ENCODE measurements around the gene TMEM117.

TMEM117 gene

DNA sequence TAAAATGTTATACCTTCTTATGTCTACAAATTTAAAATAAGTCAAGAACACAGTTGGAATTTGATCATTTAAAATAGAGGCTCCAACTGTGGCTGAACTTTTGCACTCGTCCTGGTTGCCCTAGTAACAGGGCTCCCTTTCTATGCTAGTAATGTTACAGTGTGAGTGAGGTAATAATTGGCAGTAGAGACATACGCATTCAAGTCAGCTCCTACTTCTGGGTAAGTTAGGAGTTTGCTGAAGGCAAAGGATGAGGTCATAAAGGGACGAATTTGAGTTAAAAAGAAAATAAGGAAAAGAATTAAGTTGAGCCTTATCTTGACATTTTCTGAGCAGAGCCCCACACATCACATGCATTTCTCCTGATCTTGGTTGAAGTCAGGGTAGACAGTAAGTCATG lies 129.1 kb downstream of the TMEM117 start:
- TF ChIP-seq ISL1 (CRISPR knock-in tag; IDR thresholded peaks at IDR 0.05) (no peak), OSR1 (CRISPR knock-in tag; IDR thresholded peaks at IDR 0.05) (no peak), ZFP3 (CRISPR knock-in tag; IDR thresholded peaks at IDR 0.05) (peak; percentile 90), ZFP30 (CRISPR knock-in tag; IDR thresholded peaks at IDR 0.05) (no peak), ZNF70 (CRISPR knock-in tag; IDR thresholded peaks at IDR 0.05) (no peak), CSDC2 (CRISPR knock-in tag; IDR thresholded peaks at IDR 0.05) (no peak)
- TF ChIP-seq, protein P1, sequence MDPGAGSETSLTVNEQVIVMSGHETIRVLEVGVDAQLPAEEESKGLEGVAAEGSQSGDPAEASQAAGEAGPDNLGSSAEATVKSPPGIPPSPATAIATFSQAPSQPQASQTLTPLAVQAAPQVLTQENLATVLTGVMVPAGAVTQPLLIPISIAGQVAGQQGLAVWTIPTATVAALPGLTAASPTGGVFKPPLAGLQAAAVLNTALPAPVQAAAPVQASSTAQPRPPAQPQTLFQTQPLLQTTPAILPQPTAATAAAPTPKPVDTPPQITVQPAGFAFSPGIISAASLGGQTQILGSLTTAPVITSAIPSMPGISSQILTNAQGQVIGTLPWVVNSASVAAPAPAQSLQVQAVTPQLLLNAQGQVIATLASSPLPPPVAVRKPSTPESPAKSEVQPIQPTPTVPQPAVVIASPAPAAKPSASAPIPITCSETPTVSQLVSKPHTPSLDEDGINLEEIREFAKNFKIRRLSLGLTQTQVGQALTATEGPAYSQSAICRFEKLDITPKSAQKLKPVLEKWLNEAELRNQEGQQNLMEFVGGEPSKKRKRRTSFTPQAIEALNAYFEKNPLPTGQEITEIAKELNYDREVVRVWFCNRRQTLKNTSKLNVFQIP (CRISPR knock-in tag; IDR thresholded peaks at IDR 0.05; ENCODE audit: borderline replicate concordance, low read depth): no peak
- no peak for ATAC-seq

DNA sequence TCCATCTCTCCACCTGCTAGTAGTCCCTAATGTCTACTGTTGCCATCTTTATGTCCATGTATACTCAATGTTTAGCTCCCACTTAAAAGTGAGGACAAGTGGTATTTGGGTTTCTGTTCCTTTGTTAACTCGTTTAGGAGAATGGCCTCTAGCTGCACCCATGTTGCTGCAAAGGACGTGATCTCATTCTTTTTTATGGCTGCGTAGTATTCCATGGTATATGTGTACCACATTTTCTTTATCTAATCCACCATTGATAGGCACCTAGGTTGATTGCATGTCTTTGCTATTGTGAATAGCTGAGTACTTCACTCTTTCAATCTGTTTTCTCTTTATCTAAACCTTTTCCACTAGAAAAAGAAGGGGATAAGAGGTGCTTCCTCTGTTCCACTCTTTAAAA lies 130.0 kb downstream of the TMEM117 start:
- no peak for ATAC-seq
- TF ChIP-seq, protein P2, sequence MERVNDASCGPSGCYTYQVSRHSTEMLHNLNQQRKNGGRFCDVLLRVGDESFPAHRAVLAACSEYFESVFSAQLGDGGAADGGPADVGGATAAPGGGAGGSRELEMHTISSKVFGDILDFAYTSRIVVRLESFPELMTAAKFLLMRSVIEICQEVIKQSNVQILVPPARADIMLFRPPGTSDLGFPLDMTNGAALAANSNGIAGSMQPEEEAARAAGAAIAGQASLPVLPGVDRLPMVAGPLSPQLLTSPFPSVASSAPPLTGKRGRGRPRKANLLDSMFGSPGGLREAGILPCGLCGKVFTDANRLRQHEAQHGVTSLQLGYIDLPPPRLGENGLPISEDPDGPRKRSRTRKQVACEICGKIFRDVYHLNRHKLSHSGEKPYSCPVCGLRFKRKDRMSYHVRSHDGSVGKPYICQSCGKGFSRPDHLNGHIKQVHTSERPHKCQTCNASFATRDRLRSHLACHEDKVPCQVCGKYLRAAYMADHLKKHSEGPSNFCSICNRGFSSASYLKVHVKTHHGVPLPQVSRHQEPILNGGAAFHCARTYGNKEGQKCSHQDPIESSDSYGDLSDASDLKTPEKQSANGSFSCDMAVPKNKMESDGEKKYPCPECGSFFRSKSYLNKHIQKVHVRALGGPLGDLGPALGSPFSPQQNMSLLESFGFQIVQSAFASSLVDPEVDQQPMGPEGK (CRISPR knock-in tag; IDR thresholded peaks at IDR 0.05; ENCODE audit: borderline replicate concordance): no peak
- TF ChIP-seq ZNF8 (CRISPR knock-in tag; IDR thresholded peaks at IDR 0.05) (0 out of 2 replicates have a peak, but pooled peaks have one; percentile 43), TCF4 (CRISPR knock-in tag; IDR thresholded peaks at IDR 0.05; ENCODE audit: borderline replicate concordance) (no peak), GLIS3 (CRISPR knock-in tag; IDR thresholded peaks at IDR 0.05) (no peak), TSHZ2 (CRISPR knock-in tag; IDR thresholded peaks at IDR 0.05) (no peak)

GRCh38 chr12:43968736-43969135 lies 132.9 kb downstream of the TMEM117 start:
- ATAC-seq: no peak
- TF ChIP-seq TOX (CRISPR knock-in tag; IDR thresholded peaks at IDR 0.05; ENCODE audit: borderline replicate concordance): no peak
- no peak for TF ChIP-seq ARNTL (CRISPR knock-in tag; IDR thresholded peaks at IDR 0.05; ENCODE audit: borderline replicate concordance, low read depth)
- no peak for TF ChIP-seq GLIS3 (CRISPR knock-in tag; IDR thresholded peaks at IDR 0.05)
- no peak for TF ChIP-seq ZFP3 (CRISPR knock-in tag; IDR thresholded peaks at IDR 0.05)
- no peak for TF ChIP-seq BACH2 (CRISPR knock-in tag; IDR thresholded peaks at IDR 0.05; ENCODE audit: borderline replicate concordance)
- no peak for TF ChIP-seq TSHZ2 (CRISPR knock-in tag; IDR thresholded peaks at IDR 0.05)
- no peak for TF ChIP-seq SNAI2 (CRISPR knock-in tag; IDR thresholded peaks at IDR 0.05)
- no peak for TF ChIP-seq ZNF565 (CRISPR knock-in tag; conservative IDR thresholded peaks at IDR 0.05; ENCODE audit: low read depth)
- TF ChIP-seq ZFP30 (CRISPR knock-in tag; IDR thresholded peaks at IDR 0.05): no peak
- no peak for TF ChIP-seq TCF4 (CRISPR knock-in tag; IDR thresholded peaks at IDR 0.05; ENCODE audit: borderline replicate concordance)
- no peak for TF ChIP-seq OSR1 (CRISPR knock-in tag; IDR thresholded peaks at IDR 0.05)
- TF ChIP-seq PPARA (CRISPR knock-in tag; IDR thresholded peaks at IDR 0.05; ENCODE audit: borderline replicate concordance): no peak
- no peak for TF ChIP-seq ZNF70 (CRISPR knock-in tag; IDR thresholded peaks at IDR 0.05)
- TF ChIP-seq ZC3H10 (CRISPR knock-in tag; IDR thresholded peaks at IDR 0.05): no peak
- TF ChIP-seq, protein P3, sequence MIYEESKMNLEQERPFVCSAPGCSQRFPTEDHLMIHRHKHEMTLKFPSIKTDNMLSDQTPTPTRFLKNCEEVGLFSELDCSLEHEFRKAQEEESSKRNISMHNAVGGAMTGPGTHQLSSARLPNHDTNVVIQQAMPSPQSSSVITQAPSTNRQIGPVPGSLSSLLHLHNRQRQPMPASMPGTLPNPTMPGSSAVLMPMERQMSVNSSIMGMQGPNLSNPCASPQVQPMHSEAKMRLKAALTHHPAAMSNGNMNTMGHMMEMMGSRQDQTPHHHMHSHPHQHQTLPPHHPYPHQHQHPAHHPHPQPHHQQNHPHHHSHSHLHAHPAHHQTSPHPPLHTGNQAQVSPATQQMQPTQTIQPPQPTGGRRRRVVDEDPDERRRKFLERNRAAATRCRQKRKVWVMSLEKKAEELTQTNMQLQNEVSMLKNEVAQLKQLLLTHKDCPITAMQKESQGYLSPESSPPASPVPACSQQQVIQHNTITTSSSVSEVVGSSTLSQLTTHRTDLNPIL (CRISPR knock-in tag; IDR thresholded peaks at IDR 0.05; ENCODE audit: low read depth): no peak

Data from SK-N-SH treated with all-trans-retinoic acid at 6 μM for 48 hours (cell line).